Activated CD4-positive, alpha-beta T cell treated with anti-CD3 and anti-CD28 coated beads, Interleukin-2, Interleukin-4, amounts not matched to agents 100 ng/mL and 50 ng/mL, durations not matched to agents 16 hours and 8 hours (primary cell): Measurements from ENCODE around the gene PPP1R3F.

Experiments used
- DNase-seq: peaks from one replicate; pipeline ENCODE4 v3.0.0-alpha.2; 2020; ENCODE audit warnings: low spot score

Gene PPP1R3F

GRCh38 chrX:49249071-49249470 lies 20.5 kb upstream of the PPP1R3F start:
- no peak for DNase-seq

GRCh38 chrX:49249616-49250015 lies 20.0 kb upstream of the PPP1R3F start:
- DNase-seq = no peak

DNA sequence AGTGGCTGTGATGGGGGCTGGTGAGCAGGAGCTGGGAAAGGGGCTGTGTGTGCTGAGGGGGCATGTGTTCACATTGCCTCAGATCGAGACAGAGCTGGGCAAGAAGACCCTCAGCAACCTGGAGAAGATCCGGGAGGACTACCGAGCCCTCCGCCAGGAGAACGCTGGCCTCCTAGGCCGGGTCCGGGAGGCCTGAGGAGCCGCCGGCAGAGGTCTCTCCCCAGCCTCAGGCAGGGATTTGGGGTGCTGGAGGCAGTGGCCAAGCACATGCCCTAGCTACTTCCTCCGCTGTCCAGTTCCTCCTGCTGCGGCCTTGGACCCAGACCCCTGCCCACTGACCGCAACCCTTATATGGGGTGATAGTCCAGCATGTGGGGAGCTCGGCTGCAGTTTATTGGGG lies 19.5 kb upstream of the PPP1R3F start:
- DNase-seq = no peak

DNA sequence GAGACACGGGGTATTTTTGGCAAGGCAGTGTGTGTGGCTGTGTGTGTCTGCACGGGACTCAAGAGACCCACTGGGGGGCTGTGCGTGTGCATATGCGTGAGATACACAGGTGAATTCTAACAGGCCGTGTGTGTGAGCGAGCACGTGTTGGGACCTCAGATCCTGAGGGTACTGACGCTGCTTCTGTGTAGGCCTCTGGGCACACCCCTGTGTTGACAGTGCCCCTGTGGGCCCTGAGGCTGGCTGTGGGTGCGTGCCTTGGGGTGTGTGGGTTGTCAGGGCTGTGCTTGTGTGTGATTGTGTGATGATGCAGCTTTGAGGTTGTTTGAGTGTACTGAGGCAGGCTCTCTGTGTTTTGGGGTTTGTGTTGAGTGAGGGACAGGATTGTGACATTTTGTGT lies 19.0 kb upstream of the PPP1R3F start:
- no peak for DNase-seq

DNA sequence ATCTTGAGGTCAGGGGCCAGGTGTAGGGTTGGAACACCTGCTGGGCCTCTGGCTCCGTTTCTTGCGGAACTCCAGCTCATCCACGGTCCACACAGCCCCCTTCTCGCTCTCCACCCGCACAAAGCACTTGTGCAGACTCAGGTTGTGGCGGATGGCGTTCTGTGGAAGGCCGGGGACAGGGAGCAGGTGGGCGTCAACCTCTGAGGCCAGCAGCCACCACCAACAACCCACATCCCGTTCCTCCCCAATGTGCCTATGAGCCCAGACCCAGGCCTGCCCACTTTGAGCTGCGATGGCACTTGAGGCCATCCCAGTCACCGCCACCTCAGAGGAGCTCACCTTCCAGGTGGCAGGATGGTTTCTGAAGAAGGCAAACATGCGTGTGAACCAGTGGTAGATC lies 18.3 kb upstream of the PPP1R3F start:
- DNase-seq = no peak

DNA sequence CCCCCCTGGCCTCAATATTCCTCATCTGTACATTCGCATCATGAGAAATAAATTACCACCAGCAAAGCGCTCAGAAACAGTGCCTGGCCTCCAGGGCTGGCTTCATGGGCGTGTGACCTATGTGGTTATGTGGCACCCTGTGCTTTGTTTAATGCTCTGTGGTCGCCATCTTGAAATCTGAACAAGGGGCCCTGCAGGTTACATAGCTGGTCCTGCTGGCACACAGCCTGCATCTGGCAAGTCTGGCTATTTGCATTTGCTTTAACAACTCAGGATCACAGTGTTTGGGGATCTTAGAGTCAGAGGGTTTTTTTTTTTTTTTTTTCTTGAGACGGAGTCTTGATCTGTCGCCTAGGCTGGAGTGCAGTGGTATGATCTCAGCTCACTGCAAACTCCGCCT lies 15.0 kb upstream of the PPP1R3F start:
- DNase-seq = no peak

GRCh38 chrX:49256268-49256995 lies 13.2 kb upstream of the PPP1R3F start:
- DNase-seq = no peak

DNA sequence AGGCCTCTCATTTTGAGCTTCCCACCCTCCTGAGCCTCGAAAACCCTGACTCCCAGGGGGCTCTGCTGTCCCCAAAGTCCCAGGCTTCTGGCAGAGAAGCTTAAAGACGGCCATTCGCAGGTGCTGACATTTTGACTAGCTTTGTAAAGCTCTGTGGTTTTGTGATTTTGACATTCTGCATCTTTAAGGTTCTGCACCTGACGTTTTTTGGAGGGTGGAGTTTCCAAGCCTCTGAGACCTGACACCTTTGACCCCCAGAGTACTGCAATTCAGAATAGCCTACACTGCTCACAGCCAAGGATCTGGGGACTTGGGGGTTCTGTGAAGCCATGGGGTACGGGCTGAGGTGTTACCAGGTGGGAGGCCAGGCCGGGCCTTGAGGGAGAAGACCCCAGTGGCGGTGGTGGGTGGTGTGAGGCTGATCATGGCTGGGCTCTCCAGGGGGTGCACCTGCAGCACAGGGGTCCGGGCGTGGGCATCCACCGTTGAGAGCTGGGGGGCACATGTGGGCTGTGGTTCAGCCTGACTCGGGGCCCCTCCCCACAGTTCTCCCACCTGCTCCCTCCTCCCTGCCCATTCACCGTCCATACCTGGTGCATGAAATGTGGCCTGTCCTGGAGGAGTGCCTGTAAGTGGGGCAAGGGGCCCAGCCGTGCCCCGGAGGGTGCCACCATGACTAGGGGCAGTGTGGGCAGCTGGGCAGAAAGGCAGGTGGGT lies 12.4 kb upstream of the PPP1R3F start:
- no peak for DNase-seq

GRCh38 chrX:49257846-49258748 lies 11.5 kb upstream of the PPP1R3F start:
- no peak for DNase-seq

DNA sequence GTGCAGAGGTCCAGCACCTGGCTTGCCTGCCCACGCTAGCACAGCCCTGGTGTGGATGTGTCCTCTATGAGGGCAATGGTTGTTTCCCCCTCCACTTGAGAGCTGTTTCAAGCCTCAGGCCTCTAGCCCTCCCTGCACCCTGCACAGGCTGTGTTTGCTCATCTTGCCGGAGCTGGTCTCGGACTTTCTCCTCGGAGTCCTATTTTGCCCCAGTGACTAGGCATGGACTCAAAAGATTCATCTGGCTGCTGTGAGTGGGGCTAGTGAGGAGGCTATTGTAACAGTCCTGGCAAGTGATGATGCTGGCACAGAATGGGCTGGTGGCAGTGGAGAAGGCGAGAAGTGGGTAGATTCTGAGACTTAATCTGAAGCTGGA lies 10.9 kb upstream of the PPP1R3F start:
- no peak for DNase-seq

DNA sequence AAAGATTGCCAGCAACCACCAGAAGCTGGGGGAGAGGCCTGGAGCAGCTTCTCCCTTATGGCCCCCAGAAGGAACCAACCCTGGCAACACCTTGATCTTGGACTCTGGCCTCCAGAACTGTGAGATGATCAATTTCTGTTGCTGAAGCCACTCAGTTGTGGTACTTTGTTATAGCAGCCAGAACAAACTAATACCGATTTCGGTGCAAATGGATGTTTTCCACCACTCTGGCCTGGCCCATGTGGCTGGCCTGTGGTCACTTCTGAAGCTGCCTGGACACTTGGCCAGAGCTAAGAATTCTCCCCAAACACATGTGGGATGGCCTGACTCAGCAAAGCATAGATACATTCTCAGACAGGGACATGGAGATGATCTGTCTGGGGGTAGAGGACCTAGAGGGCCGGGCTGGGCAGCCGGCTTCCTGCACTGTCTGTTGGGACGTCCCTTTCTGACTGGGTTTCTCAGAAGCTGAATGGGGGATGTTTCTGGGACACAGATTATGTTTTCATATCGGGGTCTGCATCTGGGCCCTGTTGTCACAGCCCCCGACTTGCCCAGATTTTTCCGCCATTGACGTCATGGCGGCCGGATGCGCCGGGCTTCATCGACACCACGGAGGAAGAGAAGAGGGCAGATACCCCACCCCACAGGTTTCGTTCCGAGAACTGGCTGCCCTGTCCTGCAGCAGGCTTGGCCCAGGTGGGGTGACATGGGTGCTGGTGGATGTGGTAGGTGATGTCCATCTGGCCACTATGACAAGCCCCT lies 9.2 kb upstream of the PPP1R3F start:
- no peak for DNase-seq

DNA sequence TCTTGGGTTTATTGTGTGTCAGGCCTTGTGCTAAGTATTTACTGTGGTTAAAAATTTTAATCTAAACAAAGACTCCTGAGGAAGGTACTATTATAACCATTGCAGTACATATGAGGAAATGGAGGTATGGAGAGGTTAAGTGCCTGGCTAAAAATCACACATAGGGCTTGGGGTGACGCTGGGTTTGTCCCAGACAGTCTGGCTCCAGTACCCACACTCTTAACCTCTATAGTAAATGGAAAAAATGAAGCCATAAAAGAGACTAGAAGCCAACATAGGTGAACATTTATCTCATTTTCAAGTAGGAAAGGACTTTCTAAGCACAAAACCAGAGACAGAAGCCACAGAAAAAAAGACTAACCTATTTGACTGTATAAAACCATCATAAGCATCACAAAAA lies 7.0 kb upstream of the PPP1R3F start:
- no peak for DNase-seq

GRCh38 chrX:49263631-49264030 lies 6.0 kb upstream of the PPP1R3F start:
- DNase-seq = no peak

DNA sequence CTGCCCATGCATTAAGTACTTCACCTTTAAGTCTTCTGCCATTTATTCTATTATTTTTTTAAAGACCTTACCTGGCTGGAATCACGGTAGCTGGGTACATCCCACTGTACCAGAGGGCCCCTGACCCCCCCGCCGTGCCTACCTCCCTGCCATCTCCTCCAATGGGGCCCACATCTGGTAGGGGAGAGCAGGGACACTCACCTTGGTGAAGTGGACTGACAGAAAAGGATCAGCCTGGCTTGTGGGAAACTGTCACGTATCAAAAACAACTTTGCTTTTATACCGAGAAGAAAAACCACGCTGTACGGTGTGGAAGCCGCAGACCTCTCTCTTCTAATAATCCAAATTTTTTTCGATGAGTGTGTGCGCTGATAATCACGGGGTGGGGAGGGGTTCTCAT lies 5.1 kb upstream of the PPP1R3F start, which contains the start of gene FOXP3:
FOXP3 (minus strand) TSS at position 251 of the 400 bp plus-strand sequence. CDS start 6,205 bp downstream, outside the sequence.
- no peak for DNase-seq

DNA sequence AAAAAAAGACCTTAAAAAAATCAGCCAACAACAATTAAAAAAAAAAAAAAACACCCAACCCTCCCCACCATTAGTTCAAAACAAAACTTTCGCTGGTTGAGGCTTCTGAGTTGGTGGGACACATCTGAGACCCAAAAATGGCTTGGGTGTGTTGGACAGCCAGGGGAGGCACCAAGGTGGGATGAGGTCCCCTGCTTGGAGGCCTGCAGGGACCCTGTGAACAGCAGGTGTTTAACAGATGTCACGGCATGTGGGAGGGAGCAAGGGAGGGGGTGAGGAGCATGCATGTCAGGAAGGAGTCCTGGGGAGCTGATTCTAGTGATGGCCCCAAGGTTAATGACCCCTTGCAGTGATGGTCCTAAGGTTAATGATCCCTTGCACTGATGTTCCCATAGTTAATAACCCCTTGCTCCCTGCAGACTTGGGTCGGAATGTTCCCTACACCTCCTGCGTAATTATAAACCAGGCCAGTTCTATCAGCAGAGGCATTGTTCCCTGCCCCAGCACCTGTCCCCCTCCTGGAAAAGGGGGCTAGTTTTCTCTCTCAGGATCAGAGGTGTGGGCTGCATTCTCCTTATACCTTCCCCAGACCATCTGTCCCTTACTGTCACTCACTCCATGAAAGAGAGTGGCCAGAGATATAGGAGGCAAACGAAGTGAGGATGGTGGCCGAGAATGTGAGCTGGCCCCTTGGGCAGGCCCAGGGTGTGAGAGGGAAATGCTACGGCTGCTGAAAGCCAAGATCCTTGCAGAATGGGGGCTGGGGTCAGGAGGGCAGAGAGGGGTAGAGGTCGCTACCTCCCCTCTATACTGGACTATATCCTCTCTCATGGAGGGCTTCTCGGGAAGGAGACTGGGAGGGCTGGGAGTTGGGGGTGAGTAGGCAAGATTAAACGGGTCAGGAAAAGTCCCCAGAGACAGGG lies 2.8 kb upstream of the PPP1R3F start:
- DNase-seq = no peak

GRCh38 chrX:49268702-49269009 lies 937 bp upstream of the PPP1R3F start:
- no peak for DNase-seq

GRCh38 chrX:49269010-49269766 lies 405 bp upstream of the PPP1R3F start:
- peak; percentile 96 for DNase-seq

GRCh38 chrX:49270249-49270921 lies 792 bp downstream of the PPP1R3F start:
- DNase-seq = no peak

GRCh38 chrX:49271341-49271740 lies 1.7 kb downstream of the PPP1R3F start:
- no peak for DNase-seq

DNA sequence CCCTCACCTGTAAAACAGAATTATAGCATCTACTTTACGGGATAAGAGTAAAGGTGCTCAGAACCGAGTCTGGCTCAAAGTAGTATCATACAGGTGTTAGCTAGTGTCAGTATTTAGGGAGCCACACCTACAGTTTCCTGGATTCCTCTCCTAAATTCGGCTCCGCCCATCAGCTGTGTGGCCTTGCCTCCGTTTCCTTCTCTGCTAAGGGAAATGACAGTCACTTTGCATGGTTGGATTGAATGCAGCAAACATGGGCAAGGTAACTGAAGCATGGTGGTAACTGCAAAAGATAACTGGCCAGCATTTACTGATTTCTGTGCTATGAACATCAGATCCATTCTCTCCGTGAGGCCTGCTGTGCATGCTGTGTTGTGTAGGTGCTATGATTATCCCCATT lies 2.8 kb downstream of the PPP1R3F start:
- DNase-seq = peak; percentile 37
